Stimulated activated CD8-positive, alpha-beta memory T cell treated with anti-CD3 and anti-CD28 coated beads, Interleukin-15, amount 100 ng/mL, for 1 hour (primary cell): ENCODE measurements around the gene CREG2.

ENCODE experiments used
- DNase-seq: peaks from one replicate; pipeline ENCODE4 v3.0.0-alpha.2; 2020; ENCODE audit warnings: low read depth

The CREG2 gene

GRCh38 chr2:101408925-101409324 is 21.6 kb upstream of the CREG2 start:
- DNase-seq, result no peak

- no peak for DNase-seq
Measured at GRCh38 chr2:101405351-101405899, 18.1 kb upstream of the CREG2 start.

- DNase-seq, result no peak
Measured at GRCh38 chr2:101403745-101404144, 16.4 kb upstream of the CREG2 start.

GRCh38 chr2:101402630-101403029 is 15.3 kb upstream of the CREG2 start:
- DNase-seq, result no peak

GRCh38 chr2:101401906-101402305 is 14.6 kb upstream of the CREG2 start:
- no peak for DNase-seq

GRCh38 chr2:101401326-101401665 is 14.0 kb upstream of the CREG2 start:
- DNase-seq, result no peak

GRCh38 chr2:101400506-101401325 is 13.4 kb upstream of the CREG2 start:
- DNase-seq, result no peak

- DNase-seq, result no peak
Measured at GRCh38 chr2:101400048-101400447, 12.7 kb upstream of the CREG2 start.

GRCh38 chr2:101399021-101399799 is 11.9 kb upstream of the CREG2 start:
- DNase-seq, result no peak

GRCh38 chr2:101398116-101398821 is 11.0 kb upstream of the CREG2 start:
- DNase-seq, result no peak

GRCh38 chr2:101396316-101396717 is 9.0 kb upstream of the CREG2 start:
- DNase-seq, result no peak

- DNase-seq, result no peak
Measured at GRCh38 chr2:101395545-101396315, 8.4 kb upstream of the CREG2 start.

- DNase-seq, result no peak
Measured at GRCh38 chr2:101388232-101388631, 929 bp upstream of the CREG2 start.

- no peak for DNase-seq
Measured at GRCh38 chr2:101386599-101387150, 628 bp downstream of the CREG2 start.

- DNase-seq, result no peak
Measured at GRCh38 chr2:101383016-101383541, 4.2 kb downstream of the CREG2 start.

- no peak for DNase-seq
Measured at GRCh38 chr2:101382442-101382841, 4.9 kb downstream of the CREG2 start.

- no peak for DNase-seq
Measured at GRCh38 chr2:101380376-101380775, 6.9 kb downstream of the CREG2 start.

GRCh38 chr2:101379091-101379490 is 8.2 kb downstream of the CREG2 start:
- no peak for DNase-seq

GRCh38 chr2:101375653-101376052 is 11.7 kb downstream of the CREG2 start:
- DNase-seq, result no peak

- DNase-seq, result no peak
Measured at GRCh38 chr2:101374821-101375561, 12.3 kb downstream of the CREG2 start.
